GM18951 (cell line): ENCODE results near the gene WT1.

ENCODE experiments used
- POLR2A ChIP-seq: IDR thresholded peaks from 4 replicates; pipeline ENCODE4 v1.6.1; 2011; ENCODE audit warnings: mild to moderate bottlenecking; ENCODE audit not compliant: insufficient read length, insufficient read depth; ENCODE audit errors: extremely low read depth
- in situ Hi-C: fragments of 300-500 bp; cut with MboI; formaldehyde crosslinking; loops from one replicate; pipeline ENCODE4 v1.12.0; 2022; ENCODE audit warnings: low sequenced_read_pairs, mixed read lengths, inconsistent platforms; ENCODE audit not compliant: unreplicated experiment

Gene WT1

GRCh38 chr11:32402836-32403235 is 32.5 kb downstream of the WT1 start:
- in situ Hi-C loops = no loop called here
- no peak for TF ChIP-seq POLR2A

- no peak for TF ChIP-seq POLR2A
- in situ Hi-C loops = no loop called here
These were observed 34.5 kb downstream of the WT1 start for GRCh38 chr11:32400670-32401369.

GRCh38 chr11:32400196-32400595 is 35.1 kb downstream of the WT1 start:
- in situ Hi-C loops = no loop called here

GRCh38 chr11:32396991-32397390 is 38.3 kb downstream of the WT1 start:
- no peak for TF ChIP-seq POLR2A
- in situ Hi-C loops = no loop called here

More at GRCh38 chr11:32400196-32400595, 35.1 kb downstream of the WT1 start:
- no peak for TF ChIP-seq POLR2A

GRCh38 chr11:32396331-32396730 is 39.0 kb downstream of the WT1 start:
- in situ Hi-C loops = no loop called here
- no peak for TF ChIP-seq POLR2A

GRCh38 chr11:32395127-32395526 is 40.2 kb downstream of the WT1 start:
- in situ Hi-C loops = no loop called here
- no peak for TF ChIP-seq POLR2A

- no peak for TF ChIP-seq POLR2A
- in situ Hi-C loops = no loop called here
These were observed 42.5 kb downstream of the WT1 start for GRCh38 chr11:32392840-32393239.

GRCh38 chr11:32391956-32392553 is 43.3 kb downstream of the WT1 start:
- in situ Hi-C loops = no loop called here
- no peak for TF ChIP-seq POLR2A

- in situ Hi-C loops = no loop called here
- TF ChIP-seq POLR2A = no peak
These were observed 43.9 kb downstream of the WT1 start for GRCh38 chr11:32391479-32391878.

GRCh38 chr11:32390712-32391111 is 44.6 kb downstream of the WT1 start:
- in situ Hi-C loops = no loop called here
- no peak for TF ChIP-seq POLR2A

- no peak for TF ChIP-seq POLR2A
- in situ Hi-C loops = no loop called here
These were observed 46.2 kb downstream of the WT1 start for GRCh38 chr11:32388871-32389770.

- in situ Hi-C loops = no loop called here
- TF ChIP-seq POLR2A = no peak
These were observed 47.0 kb downstream of the WT1 start for GRCh38 chr11:32388365-32388764.

GRCh38 chr11:32387411-32387810 is 47.9 kb downstream of the WT1 start:
- in situ Hi-C loops = no loop called here

More at GRCh38 chr11:32387411-32387810, 47.9 kb downstream of the WT1 start:
- no peak for TF ChIP-seq POLR2A
